Measurements from ENCODE around the gene NHLRC4.
"Not testable (repeated sequence)": the region's sequence is repeated elsewhere in the genome, so short reads cannot be mapped to it uniquely, and the experiment has no call there.

Gene NHLRC4

DNA sequence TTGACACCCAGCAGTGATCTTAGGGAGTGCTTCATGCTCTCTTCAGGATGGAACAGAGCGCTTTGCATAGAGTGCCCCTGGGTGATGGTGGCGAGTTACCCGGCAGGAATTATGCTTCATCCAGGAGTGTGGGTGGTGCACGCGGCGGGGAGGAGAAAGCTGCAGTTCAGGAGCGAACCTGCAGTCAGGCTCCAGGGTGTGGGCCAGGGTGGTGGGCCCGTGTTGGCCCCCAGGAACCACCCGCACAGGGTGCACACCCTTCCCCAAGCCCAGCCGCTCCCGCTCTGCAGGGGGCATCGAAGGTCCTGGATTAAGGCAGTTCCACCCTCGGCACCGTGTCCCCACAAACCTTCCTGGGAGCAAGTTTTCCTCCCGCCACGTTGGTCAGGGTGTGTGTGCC is 27.0 kb downstream of the NHLRC4 start:
- H3K27ac ChIP-seq, result peak overlapping the region; percentile 99
- no peak for TF ChIP-seq ZFX (IDR thresholded peaks at IDR 0.05; ENCODE audit: borderline replicate concordance)
- TF ChIP-seq, protein P1, sequence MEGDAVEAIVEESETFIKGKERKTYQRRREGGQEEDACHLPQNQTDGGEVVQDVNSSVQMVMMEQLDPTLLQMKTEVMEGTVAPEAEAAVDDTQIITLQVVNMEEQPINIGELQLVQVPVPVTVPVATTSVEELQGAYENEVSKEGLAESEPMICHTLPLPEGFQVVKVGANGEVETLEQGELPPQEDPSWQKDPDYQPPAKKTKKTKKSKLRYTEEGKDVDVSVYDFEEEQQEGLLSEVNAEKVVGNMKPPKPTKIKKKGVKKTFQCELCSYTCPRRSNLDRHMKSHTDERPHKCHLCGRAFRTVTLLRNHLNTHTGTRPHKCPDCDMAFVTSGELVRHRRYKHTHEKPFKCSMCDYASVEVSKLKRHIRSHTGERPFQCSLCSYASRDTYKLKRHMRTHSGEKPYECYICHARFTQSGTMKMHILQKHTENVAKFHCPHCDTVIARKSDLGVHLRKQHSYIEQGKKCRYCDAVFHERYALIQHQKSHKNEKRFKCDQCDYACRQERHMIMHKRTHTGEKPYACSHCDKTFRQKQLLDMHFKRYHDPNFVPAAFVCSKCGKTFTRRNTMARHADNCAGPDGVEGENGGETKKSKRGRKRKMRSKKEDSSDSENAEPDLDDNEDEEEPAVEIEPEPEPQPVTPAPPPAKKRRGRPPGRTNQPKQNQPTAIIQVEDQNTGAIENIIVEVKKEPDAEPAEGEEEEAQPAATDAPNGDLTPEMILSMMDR (IDR thresholded peaks at IDR 0.05), result no peak

DNA sequence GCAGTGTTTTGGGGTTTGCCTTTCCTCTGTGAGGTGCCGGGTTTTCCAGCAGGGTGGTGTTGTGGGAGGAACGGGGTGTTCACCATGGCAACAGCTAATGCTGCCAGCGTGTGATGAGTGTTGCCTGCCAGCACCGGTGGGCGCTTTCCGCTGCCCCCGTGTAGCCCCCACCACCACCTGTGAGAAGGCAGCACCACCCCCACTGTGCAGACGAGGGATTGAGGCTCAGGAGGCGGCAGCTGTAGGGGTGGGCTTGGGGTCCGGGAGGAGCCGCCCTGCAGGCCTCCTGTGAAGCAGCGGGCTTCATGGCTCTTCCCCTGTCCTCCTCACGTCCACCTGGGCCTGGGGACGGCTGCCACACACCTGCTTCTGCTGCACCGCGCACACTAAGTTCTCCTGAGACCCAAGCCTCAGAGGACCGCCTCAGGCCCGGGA is 28.3 kb downstream of the NHLRC4 start:
- H3K27ac ChIP-seq, result peak overlapping the region; percentile 99; the same call in 1 of the 2 replicates
- no peak for TF ChIP-seq ZFX (IDR thresholded peaks at IDR 0.05; ENCODE audit: borderline replicate concordance)
- TF ChIP-seq, protein P1 (IDR thresholded peaks at IDR 0.05), result no peak

DNA sequence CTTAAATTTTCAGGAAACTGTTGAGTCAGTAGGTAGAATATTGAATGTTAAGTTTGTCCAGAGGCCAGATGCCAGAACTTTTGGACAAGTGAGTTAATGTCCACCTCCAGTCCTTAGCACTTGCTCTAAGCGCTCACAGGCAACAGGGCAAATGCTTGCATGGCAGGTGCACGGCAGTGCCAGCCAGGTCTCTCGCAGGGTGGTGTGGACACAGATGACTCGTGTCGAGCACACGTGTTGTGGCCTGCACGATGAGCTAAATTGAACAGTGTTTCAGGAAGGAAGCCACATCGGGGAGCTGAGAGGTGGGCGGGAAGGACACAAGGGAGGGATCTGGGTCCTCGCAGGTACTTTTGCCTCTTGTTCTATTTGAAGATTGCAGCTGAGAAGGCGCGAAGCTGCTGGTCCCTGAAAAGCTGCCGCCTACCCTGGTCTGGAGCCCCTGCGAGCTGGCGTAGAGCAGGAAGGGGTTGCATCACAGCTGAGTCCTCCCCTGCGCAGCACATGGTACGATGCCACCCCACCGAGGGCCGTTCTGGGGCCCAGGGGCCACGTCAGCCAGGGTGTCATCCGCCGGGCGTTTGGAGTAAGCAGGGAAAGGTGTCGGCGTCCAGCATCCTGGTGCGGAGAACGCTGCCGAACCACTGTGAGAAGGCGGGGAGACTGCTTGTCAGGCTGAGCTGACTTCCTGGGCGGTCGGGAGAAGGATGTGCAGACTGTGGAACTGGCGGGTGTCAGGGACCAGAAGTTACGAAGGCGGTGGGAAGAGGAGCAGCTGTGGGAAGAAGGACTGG is 29.3 kb downstream of the NHLRC4 start:
- H3K27ac ChIP-seq, result no peak overlapping the region
- TF ChIP-seq, protein P1 (IDR thresholded peaks at IDR 0.05), result no peak
- no peak for TF ChIP-seq ZFX (IDR thresholded peaks at IDR 0.05; ENCODE audit: borderline replicate concordance)

DNA sequence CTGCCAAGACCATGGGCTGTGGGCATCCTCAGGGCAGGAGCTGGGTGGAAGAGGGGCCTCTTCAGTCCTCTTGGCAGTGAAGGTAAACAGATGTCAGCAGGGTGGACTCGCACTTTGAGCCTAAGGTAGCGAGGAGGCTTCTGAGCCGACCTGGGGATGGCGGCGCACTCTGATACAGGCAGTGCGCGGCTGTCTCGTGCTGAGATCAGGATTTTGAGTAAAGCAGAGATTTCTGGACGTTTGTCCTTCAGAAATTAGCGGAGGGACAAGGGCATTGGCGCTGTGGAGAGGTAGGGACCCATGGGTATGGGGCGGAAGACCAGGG is 29.9 kb downstream of the NHLRC4 start:
- no peak overlapping the region for H3K27ac ChIP-seq
- no peak for TF ChIP-seq ZFX (IDR thresholded peaks at IDR 0.05; ENCODE audit: borderline replicate concordance)
- TF ChIP-seq, protein P1 (IDR thresholded peaks at IDR 0.05), result no peak

DNA sequence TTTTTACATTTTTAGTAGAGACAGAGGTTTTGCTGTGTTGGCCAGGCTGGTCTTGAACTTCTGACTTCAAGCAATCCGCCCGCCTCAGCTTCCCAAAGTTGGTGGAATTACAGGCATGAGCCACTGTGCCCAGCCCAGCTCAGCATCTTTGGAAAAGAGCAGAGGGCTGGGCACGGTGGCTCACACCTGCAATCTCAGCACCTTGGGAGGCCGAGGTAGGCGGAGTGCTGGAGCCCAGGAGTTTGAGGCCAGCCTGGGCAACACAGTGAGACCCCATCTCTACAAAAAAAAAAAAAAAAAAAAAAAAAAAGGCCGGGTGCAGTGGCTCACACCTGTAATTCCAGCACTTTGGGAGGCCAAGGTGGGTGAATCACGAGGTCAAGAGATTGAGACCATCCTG is 30.9 kb downstream of the NHLRC4 start:
- not testable (repeated sequence) for H3K27ac ChIP-seq

DNA sequence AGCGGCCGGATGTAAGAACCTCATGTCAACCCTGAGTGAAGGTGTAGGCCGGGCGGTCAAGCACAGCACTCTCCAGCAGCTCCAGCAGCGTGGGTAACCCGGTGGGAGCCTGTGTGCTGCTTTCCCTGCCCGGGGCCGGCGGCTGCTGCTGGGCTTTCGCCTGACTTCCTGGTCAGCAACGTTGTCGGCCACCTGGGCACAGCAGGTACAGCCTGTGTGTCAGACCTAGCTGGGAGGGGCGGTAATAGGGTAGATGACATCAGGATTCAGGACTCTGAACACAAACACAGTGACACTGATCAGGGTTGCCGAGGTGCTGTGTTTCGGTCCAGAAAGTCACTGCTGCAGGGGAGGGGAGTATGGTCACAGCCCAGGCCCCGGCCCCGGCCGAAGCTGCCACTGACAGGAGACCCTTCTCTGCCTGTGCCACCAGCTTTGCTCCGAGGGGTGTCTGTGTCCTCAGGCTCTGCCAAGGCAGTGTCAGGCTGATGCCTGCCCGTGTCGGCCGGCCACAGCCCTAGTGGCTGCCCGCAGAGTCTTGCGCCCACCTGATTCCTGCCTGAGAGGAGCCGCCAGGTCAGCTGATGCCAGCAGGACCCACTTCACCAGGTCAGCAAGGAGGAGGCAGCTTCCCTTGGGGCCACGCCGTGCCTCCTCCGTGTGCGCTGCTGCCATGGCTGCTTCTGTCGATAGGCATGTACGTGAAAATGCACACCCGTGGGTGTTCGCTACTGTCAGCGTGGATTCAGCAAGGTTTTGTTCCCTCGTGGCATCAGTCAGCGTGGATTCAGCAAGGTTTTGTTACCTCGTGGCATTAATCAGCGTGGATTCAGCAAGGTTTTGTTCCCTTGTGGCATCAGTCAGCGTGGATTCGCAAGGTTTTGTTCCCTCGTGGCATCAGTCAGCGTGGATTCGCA is 32.3 kb downstream of the NHLRC4 start:
- TF ChIP-seq, protein P1 (IDR thresholded peaks at IDR 0.05), result no peak
- no peak for TF ChIP-seq ZFX (IDR thresholded peaks at IDR 0.05; ENCODE audit: borderline replicate concordance)
- no peak overlapping the region for H3K27ac ChIP-seq

DNA sequence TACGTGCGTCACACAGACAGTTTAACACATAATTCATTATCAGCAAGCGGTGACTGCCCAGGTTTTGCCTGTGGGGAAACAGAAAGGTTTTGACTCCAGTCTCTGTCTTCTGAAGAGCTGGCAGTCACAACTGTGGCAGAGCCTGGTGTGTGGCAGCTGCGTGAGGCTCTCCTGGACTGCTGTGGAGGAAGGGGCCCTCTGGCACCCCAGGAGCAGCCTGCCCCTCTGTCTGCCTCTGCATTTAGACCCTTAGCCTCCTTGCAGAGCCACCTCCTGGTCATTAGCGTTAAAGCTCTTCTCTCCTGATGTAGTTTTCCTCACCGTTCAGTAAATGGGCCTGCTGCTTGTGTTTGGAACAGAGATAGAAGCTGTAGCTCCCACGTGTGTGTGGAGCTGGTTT is 34.0 kb downstream of the NHLRC4 start:
- TF ChIP-seq, protein P1 (IDR thresholded peaks at IDR 0.05), result no peak
- TF ChIP-seq ZFX (IDR thresholded peaks at IDR 0.05; ENCODE audit: borderline replicate concordance), result no peak
- no peak overlapping the region for H3K27ac ChIP-seq

All from 22Rv1 (cell line).